CD14-positive monocyte (primary cell): ENCODE measurements around the gene DLL4. TPM values are rescaled to one million over a fixed set of nuclear protein-coding genes. Genes with fewer than 3 reads are reported as not detected.

Experiments
- DNase-seq, 3 donors: peaks; one replicate each; pipeline ENCODE4 v3.0.0-alpha.2; 2011 to 2022
- H2AFZ ChIP-seq: 2 replicates; pipeline ENCODE4 v1.6.0; 2012; ENCODE audit warnings: mild to moderate bottlenecking, low read depth, low read length, inconsistent platforms; ENCODE audit not compliant: insufficient read depth, poor library complexity, severe bottlenecking
- H3K27ac ChIP-seq, 2 donors: 1 replicate in 1 of 2; 2 replicates in 1 of 2; pipeline ENCODE4 v1.5.1; 2012 to 2013; ENCODE audit warnings: low read length in 2 of 2, control low read depth in 1 of 2, inconsistent platforms in 1 of 2, low read depth in 1 of 2, mild to moderate bottlenecking in 1 of 2
- H3K27me3 ChIP-seq, 2 donors: one replicate each; pipeline versions ENCODE4 v1.6.0 to v1.6.1; 2011 to 2013; ENCODE audit warnings: low read length in 2 of 2; ENCODE audit not compliant: control insufficient read depth in 2 of 2, insufficient read depth in 2 of 2
- H3K36me3 ChIP-seq, 2 donors: replicated peaks in 1 of 2; 1 replicate in 1 of 2; 2 replicates in 1 of 2; pipeline versions ENCODE4 v1.5.1 to v1.6.1; 2012 to 2013; ENCODE audit warnings: low read length in 2 of 2, control low read depth in 1 of 2, inconsistent platforms in 1 of 2, mild to moderate bottlenecking in 1 of 2; ENCODE audit not compliant: insufficient read depth in 2 of 2, control insufficient read depth in 1 of 2
- H3K4me1 ChIP-seq, 2 donors: 1 replicate in 1 of 2; 2 replicates in 1 of 2; pipeline versions ENCODE4 v1.5.1 to v1.6.1; 2012 to 2013; ENCODE audit warnings: low read length in 2 of 2, control low read depth in 1 of 2, inconsistent platforms in 1 of 2, mild to moderate bottlenecking in 1 of 2, moderate library complexity in 1 of 2; ENCODE audit not compliant: insufficient read depth in 2 of 2, control insufficient read depth in 1 of 2
- H3K4me2 ChIP-seq: replicated peaks from 2 replicates; pipeline ENCODE3; 2012; ENCODE audit warnings: low read length, moderate library complexity, mild to moderate bottlenecking; ENCODE audit not compliant: poor library complexity, severe bottlenecking; ENCODE audit errors: extremely low read depth
- H3K4me3 ChIP-seq, 3 experiments: fragments of 200-600 bp in 1 of 3; sonication (generic) in 1 of 3; replicated peaks in 1 of 3; 1 replicate in 2 of 3; 2 replicates in 1 of 3; pipeline ENCODE4 v1.5.1; 2011 to 2013; ENCODE audit warnings: low read length in 3 of 3, mild to moderate bottlenecking in 3 of 3, control low read depth in 2 of 3, low read depth in 2 of 3, inconsistent platforms in 1 of 3, moderate library complexity in 1 of 3
- H3K79me2 ChIP-seq: 2 replicates; pipeline ENCODE4 v1.6.0; 2012; ENCODE audit warnings: mild to moderate bottlenecking, control low read depth, inconsistent platforms, low read length, moderate library complexity; ENCODE audit not compliant: insufficient read depth
- H3K9ac ChIP-seq: 2 replicates; pipeline ENCODE4 v1.6.0; 2017; ENCODE audit warnings: low read length, mild to moderate bottlenecking; ENCODE audit not compliant: insufficient read depth, poor library complexity, severe bottlenecking
- H3K9me3 ChIP-seq, 2 donors: replicated peaks in 1 of 2; 1 replicate in 1 of 2; 2 replicates in 1 of 2; pipeline versions ENCODE4 v1.5.1 to v1.6.1; 2012 to 2013; ENCODE audit warnings: low read length in 2 of 2, control low read depth in 1 of 2; ENCODE audit not compliant: control insufficient read depth in 1 of 2, insufficient read depth in 1 of 2
- H4K20me1 ChIP-seq: 2 replicates; pipeline ENCODE4 v1.6.0; 2012; ENCODE audit warnings: mild to moderate bottlenecking, low read length, control low read depth, moderate library complexity; ENCODE audit not compliant: insufficient read depth
- H3K27ac Mint-ChIP-seq, 7 donors: one replicate each; pipeline ENCODE4 v1.8.0; 2020; ENCODE audit warnings: mild to moderate bottlenecking in 7 of 7, mixed read lengths in 7 of 7, moderate library complexity in 6 of 7, inconsistent platforms in 2 of 7
- H3K27me3 Mint-ChIP-seq, 3 donors: one replicate each; pipeline ENCODE4 v1.8.0; 2021 to 2022; ENCODE audit warnings: low read depth in 3 of 3, mild to moderate bottlenecking in 3 of 3, mixed read lengths in 3 of 3, moderate library complexity in 3 of 3, inconsistent platforms in 1 of 3
- H3K36me3 Mint-ChIP-seq, 2 donors: one replicate each; pipeline ENCODE4 v1.8.0; 2020; ENCODE audit warnings: mixed read lengths in 2 of 2, inconsistent platforms in 1 of 2, mild to moderate bottlenecking in 1 of 2
- H3K4me1 Mint-ChIP-seq: one replicate; pipeline ENCODE4 v1.8.0; 2020; ENCODE audit warnings: mild to moderate bottlenecking, mixed read lengths
- H3K4me3 Mint-ChIP-seq, 2 donors: one replicate each; pipeline ENCODE4 v1.8.0; 2020; ENCODE audit warnings: mild to moderate bottlenecking in 2 of 2, mixed read lengths in 2 of 2, moderate library complexity in 1 of 2
- H3K9me3 Mint-ChIP-seq, 7 donors: one replicate each; pipeline ENCODE4 v1.8.0; 2020 to 2022; ENCODE audit warnings: mixed read lengths in 7 of 7, mild to moderate bottlenecking in 6 of 7, moderate library complexity in 6 of 7, inconsistent platforms in 2 of 7
- CTCF ChIP-seq: fragments of 200-600 bp; IDR thresholded peaks from one replicate; pipeline ENCODE4 v1.8.0; 2022; ENCODE audit warnings: antibody characterized with exemption, mild to moderate bottlenecking
- WGBS: methylation state at CpG from one replicate; pipeline ENCODE4 v1.1.5; 2013; ENCODE audit warnings: missing lambda C conversion rate; ENCODE audit not compliant: insufficient coverage; 5-methylcytosine and 5-hydroxymethylcytosine counted together
- intact Hi-C, 2 donors: fragments of 100-400 bp; cut with micrococcal nuclease; formaldehyde crosslinking; loops; one replicate each; pipeline versions ENCODE4 v1.15.0 to v1.15.1; 2023
- polyA plus RNA-seq, 3 donors: library from polyadenylated mRNA; depleted of rRNA in 1 of 3; unstranded in 2 of 3; stranded (reverse) in 1 of 3; fragments of 300-500 nt in 2 of 3; fragments of >200 nt in 1 of 3; fragmentation: Illumina TruSeq in 2 of 3; gene quantifications; 1 replicate in 2 of 3; 2 replicates in 1 of 3; pipeline ENCODE4 v1.2.3, GENCODE V29; 2012 to 2021

The DLL4 gene
- polyA plus RNA-seq, 3 donors: 0.07 TPM; not detected in 2

DNA sequence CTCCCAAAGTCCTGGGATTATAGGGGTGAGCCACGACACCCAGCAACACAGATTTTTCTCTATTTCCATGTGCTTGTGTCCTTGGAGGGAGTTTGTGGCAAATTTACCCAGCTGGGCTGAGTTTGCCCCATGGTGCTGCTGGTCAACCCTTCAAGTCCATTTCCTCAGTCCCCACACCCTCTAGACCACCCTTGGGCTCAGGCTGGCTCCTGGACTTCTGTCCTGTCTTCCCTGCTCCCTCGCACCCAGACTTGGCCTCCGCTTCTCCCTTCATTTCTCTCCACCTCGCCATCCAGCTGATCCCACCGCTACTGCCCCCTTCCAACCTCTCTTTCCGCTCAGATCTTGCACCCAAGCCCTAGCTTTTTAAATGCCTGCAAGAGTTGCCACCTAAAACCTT lies 47.8 kb upstream of the DLL4 start:
- Mint-ChIP-seq H3K36me3 (no peaks in the 10 kb centered on the region), H3K9me3 (peaks cover 0 to 6% (median 2%) of the 10 kb centered on the region in 7 donors), H3K4me3 (no peak overlapping the region), H3K27me3 (peaks cover 5 to 9% (median 5%) of the 10 kb centered on the region in 3 donors), H3K27ac (no peak overlapping the region), H3K4me1 (no peaks in the 10 kb centered on the region)
- intact Hi-C loops: no loop called here
- H2AFZ ChIP-seq: no peak overlapping the region
- no peaks in the 10 kb centered on the region for H4K20me1 ChIP-seq
- H3K4me2 ChIP-seq: no peak overlapping the region
- 100% methylated on average over 3 of the region's 6 CpGs for WGBS
- no peaks in the 10 kb centered on the region for H3K79me2 ChIP-seq
- no peak for TF ChIP-seq CTCF
- H3K36me3 ChIP-seq: no peaks in the 10 kb centered on the region
- H3K27me3 ChIP-seq: no peaks in the 10 kb centered on the region
- no peaks in the 10 kb centered on the region for H3K9me3 ChIP-seq
- H3K27ac ChIP-seq: no peak overlapping the region
- H3K9ac ChIP-seq: no peak overlapping the region
- no peak overlapping the region for H3K4me3 ChIP-seq
- H3K4me1 ChIP-seq: no peaks in the 10 kb centered on the region
- DNase-seq: no peak

- Histone ChIP-seq H3K27ac (no peak overlapping the region), H4K20me1 (no peaks in the 10 kb centered on the region), H3K4me1 (no peaks in the 10 kb centered on the region), H3K36me3 (no peaks in the 10 kb centered on the region), H3K9ac (no peak overlapping the region), H3K79me2 (no peaks in the 10 kb centered on the region), H3K4me3 (no peak overlapping the region), H2AFZ (no peak overlapping the region), H3K9me3 (no peaks in the 10 kb centered on the region), H3K4me2 (no peak overlapping the region), H3K27me3 (no peaks in the 10 kb centered on the region)
- no peak for TF ChIP-seq CTCF
- DNase-seq: no peak
- Mint-ChIP-seq H3K4me3 (no peak overlapping the region), H3K27me3 (peaks cover 2 to 4% (median 4%) of the 10 kb centered on the region in 3 donors), H3K36me3 (no peaks in the 10 kb centered on the region), H3K4me1 (no peaks in the 10 kb centered on the region), H3K27ac (no peak overlapping the region), H3K9me3 (peaks cover 0 to 6% (median 2%) of the 10 kb centered on the region in 7 donors)
- intact Hi-C loops: no loop called here
- WGBS: no CpG with 5 or more reads among the region's 1 CpG
Observed at GRCh38 chr15:40886586-40886985, 42.6 kb upstream of the DLL4 start.
